22Rv1 (cell line): ENCODE measurements around the gene MIAT.

ENCODE experiments used
- H3K27ac ChIP-seq: fragments of 450-650 bp; 2 replicates; pipeline ENCODE4 v1.5.1; 2017
- ZFX ChIP-seq: fragments of 450-650 bp; IDR thresholded peaks from 2 replicates; pipeline ENCODE4 v1.6.1; 2017; ENCODE audit warnings: antibody characterized with exemption, borderline replicate concordance
- TF ChIP-seq, protein P1 (sequence below): fragments of 450-650 bp; IDR thresholded peaks from 2 replicates; pipeline ENCODE4 v1.5.1; 2017; ENCODE audit warnings: mild to moderate bottlenecking

MIAT gene

DNA sequence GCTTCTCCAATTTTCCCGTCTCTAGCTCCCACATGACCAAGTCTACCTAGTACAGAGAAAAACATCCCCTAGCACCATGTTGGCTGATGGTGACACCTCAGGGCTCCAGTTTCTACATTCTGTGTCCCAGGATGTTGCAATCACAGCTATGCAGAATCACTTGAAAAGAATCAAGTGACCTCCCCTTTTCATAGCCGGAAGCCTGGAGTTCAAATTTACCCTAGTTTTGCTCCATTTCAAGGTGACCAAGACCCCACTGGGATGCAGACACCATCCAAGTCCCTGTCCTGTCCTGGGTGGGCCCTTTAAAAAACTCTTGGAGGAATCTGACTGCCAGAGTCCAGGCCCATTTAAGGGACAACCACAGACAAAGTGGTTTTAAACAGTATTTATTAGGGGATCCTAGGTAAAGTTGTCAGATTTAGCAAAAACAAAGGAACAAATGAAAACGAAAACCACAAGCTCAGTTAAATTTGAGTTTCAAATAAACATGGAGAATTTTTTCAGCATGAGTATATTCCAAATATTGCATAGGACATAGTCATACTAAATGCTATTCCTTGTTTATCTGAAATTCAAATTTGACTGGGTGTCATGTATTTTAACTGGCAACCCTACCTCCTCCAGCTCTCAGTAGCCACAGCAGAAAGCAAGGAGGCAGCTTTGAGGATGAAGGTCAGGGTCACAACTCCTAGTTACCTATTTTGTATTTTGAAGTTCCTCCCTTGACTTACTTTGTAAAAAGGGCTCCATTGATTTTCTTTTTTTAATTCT lies 52.4 kb downstream of the MIAT start:
- H3K27ac ChIP-seq: no peak overlapping the region
- TF ChIP-seq ZFX: no peak
- TF ChIP-seq, protein P1, sequence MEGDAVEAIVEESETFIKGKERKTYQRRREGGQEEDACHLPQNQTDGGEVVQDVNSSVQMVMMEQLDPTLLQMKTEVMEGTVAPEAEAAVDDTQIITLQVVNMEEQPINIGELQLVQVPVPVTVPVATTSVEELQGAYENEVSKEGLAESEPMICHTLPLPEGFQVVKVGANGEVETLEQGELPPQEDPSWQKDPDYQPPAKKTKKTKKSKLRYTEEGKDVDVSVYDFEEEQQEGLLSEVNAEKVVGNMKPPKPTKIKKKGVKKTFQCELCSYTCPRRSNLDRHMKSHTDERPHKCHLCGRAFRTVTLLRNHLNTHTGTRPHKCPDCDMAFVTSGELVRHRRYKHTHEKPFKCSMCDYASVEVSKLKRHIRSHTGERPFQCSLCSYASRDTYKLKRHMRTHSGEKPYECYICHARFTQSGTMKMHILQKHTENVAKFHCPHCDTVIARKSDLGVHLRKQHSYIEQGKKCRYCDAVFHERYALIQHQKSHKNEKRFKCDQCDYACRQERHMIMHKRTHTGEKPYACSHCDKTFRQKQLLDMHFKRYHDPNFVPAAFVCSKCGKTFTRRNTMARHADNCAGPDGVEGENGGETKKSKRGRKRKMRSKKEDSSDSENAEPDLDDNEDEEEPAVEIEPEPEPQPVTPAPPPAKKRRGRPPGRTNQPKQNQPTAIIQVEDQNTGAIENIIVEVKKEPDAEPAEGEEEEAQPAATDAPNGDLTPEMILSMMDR: no peak

DNA sequence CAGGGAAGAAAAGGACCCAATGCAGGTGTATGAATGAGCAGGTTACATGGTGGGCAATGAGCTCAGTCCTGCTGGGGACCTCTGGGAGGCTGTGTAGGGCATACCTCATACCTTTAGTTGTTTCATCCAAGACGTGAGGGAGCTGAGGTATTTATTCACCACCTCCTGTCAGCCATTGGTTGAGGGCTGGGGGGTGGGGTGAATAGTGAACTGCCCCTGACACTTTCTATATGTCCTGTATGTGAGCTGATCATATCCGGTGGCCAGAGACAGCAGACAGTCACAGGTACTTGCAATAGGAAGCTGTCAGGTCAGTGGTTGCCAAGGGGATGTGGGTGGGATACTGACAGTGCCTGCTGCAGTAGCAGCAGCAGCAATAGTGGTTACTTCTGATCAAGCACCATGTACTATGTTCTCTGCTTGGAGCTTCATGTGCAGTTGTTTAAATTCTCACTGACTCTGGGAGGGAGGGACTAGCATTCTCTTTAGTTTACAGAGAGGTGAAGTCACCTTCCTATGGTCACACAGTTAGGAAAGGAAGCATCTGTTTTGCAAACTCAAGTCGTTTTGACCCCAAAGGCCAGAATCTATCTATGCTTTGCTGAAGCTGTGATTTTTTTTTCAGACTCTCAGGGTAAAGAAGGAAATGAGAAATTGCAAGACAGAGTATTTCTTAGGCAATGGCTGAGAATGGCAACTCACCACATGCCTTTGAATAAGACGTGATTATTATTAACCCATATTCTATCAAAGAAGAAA lies 54.0 kb downstream of the MIAT start:
- H3K27ac ChIP-seq: no peak overlapping the region
- no peak for TF ChIP-seq ZFX
- TF ChIP-seq, protein P1: no peak

DNA sequence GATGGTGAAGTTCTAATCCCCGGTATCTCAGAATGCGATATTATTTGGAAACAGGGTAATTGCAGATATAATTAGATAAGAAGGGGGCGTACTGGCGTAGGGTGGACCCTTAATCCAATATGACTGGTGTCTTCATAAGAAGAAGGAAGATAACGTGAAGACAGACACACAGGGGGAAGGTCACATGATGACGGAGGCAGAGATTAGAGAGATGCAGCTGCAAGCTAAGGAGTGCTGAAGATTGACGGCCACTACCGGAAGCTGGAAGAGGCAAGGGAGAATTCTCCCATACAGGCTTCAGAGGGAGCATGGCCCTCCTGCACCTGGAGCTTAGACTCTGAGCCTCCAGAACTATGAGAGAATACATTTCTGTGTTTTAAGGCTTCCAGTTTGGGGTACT lies 54.8 kb downstream of the MIAT start:
- no peak overlapping the region for H3K27ac ChIP-seq
- TF ChIP-seq, protein P1: no peak
- no peak for TF ChIP-seq ZFX

GRCh38 chr22:26713823-26714449 lies 56.5 kb downstream of the MIAT start:
- no peak overlapping the region for H3K27ac ChIP-seq
- TF ChIP-seq ZFX: no peak
- TF ChIP-seq, protein P1: no peak

DNA sequence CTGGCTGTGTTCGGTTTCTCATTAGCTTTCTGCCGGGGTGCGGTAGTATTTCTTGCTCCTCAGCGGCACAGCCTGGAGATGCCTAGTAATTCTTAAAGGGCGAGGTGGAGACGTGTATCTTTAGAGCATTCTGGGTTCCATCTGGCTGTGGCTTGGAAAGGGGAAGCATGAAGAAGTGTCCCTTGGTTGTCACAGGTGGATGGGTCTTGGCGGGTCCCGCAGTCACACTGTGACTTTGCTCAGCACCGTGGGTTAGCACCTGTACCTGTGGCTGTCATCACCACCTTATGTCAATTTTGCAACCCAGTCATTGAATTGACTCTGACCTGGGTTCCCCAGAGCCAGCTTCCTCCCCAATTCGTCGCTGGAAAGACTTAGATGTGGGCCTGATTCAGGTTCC lies 57.6 kb downstream of the MIAT start:
- TF ChIP-seq, protein P1: no peak
- TF ChIP-seq ZFX: no peak
- H3K27ac ChIP-seq: no peak overlapping the region

DNA sequence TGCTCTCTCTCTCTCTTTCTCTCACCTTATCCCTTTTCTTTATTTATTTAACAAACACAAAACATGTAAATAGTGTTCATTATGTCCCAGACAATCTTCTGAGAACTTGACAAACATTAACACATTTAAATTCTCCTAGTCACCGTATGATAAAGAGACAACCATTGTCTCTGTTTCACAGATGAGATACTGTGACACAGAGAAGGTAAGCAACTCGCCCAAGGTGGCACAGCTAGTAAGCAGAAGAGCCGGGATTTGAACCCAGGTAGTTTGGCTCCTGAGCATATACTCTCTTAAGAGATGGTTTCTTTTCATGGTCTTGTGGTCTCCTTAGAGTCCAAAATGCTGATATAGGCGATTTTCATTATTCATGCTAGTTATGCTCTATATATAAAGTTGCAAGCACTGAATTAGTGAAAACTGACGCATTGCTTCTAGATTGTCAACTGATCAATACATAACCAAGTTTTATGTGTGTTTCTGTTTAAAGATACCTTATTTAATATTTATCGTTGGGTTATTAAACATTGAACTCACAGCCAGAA lies 58.1 kb downstream of the MIAT start:
- no peak overlapping the region for H3K27ac ChIP-seq
- TF ChIP-seq, protein P1: no peak
- TF ChIP-seq ZFX: no peak
